Measurements from ENCODE around the gene FYB1. TPM values are rescaled to one million over a fixed set of nuclear protein-coding genes. Genes with fewer than 3 reads are reported as not detected.
A peak's percentile ranks its signal among the peaks of the same experiment; 100 is the strongest.

Gene FYB1
- total RNA-seq, 1 donor from 2014 or later, result not detected

DNA sequence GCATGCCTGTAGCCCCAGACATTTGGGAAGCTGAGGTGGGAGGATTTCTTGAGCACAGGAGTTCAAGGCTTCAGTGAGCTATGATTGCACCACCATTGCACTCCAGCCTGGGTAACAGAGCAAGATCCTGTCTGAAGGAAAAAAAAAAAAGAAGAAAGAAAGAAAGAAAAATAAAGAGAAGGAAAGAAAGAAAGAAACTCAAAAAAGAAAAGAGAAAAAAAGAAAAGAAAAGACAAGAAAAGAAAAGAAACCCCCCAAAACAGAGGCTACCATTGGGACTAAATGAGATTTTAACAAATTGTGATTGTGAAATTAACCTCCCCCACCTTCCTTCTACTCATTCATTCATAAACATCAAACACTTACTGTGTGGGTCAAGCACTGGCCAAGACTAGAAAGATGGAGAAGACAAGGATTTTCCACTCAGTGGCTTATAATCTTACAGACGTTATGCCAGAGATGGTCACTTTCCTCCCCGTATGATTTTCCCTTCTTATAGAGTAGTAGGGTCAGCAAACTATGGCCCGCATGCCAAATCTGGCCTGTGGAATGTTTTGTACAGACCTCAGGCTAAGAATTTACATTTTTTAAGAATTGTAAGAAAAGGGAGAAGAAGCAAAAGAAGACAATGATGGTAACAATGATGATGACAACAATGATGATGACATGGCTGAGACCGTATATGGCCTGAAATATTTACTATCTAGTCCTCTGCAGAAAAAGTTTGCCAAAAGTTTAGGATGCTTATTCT, 1.1 kb upstream of the FYB1 start:
- no peaks in the 10 kb centered on the region for H3K9me3 Mint-ChIP-seq (ENCODE audit: low read depth)
- H3K4me1 Mint-ChIP-seq (ENCODE audit: low read depth), result peaks cover 22% of the 10 kb centered on the region
- H3K27ac Mint-ChIP-seq, result no peak overlapping the region
- TF ChIP-seq, protein P1, sequence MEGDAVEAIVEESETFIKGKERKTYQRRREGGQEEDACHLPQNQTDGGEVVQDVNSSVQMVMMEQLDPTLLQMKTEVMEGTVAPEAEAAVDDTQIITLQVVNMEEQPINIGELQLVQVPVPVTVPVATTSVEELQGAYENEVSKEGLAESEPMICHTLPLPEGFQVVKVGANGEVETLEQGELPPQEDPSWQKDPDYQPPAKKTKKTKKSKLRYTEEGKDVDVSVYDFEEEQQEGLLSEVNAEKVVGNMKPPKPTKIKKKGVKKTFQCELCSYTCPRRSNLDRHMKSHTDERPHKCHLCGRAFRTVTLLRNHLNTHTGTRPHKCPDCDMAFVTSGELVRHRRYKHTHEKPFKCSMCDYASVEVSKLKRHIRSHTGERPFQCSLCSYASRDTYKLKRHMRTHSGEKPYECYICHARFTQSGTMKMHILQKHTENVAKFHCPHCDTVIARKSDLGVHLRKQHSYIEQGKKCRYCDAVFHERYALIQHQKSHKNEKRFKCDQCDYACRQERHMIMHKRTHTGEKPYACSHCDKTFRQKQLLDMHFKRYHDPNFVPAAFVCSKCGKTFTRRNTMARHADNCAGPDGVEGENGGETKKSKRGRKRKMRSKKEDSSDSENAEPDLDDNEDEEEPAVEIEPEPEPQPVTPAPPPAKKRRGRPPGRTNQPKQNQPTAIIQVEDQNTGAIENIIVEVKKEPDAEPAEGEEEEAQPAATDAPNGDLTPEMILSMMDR (IDR thresholded peaks at IDR 0.05; ENCODE audit: unreplicated experiment), result no peak
- no peak overlapping the region for H3K4me3 Mint-ChIP-seq (ENCODE audit: low read depth)
- no peaks in the 10 kb centered on the region for H3K27me3 Mint-ChIP-seq
- DNase-seq (ENCODE audit: low spot score, unreplicated experiment), result no peak
- H3K36me3 Mint-ChIP-seq (ENCODE audit: insufficient read depth), result no peaks in the 10 kb centered on the region

DNA sequence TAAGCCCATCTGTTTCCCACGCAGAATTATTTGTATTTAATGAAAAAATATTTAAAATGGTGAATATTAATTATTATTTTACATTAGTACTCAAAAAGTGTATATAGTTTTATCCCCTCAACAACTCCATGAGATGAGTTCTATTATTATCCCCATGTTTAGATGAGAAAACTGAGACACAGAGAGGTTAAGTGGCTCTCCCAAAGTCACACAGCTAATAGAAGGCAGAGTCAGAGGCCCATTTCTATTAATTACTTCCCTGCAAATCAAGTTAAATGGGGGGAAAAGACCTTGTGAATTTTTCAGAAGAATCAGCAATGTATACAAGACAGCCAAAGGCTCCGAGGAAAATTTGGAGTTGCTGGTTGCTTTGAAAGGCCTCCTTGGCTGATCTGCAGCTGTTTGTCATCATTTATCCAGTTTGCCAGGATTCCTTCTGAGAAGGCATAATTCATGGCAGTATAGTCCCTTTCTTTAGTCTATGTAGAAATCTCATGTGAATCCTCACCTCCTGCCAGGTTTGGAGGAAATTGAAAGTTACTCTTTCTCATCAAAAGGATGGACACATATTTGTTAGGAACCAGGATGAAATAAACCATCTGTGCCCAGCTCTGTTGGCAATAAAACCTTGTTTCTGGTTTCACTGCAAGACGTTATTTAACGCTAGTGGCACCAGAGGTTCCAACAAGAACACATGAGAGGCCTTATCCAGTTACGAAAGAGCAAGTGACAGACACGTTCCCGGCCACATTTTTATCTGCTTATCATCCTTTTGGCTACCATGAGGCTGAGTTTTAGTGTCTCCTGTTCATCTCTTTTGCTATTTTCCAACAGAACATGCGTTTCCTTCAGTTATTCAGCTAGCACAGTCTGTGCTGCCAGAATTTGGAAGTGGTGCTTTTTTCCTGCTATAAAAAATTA, 621 bp downstream of the FYB1 start:
- no peak overlapping the region for H3K27ac Mint-ChIP-seq
- TF ChIP-seq, protein P1 (IDR thresholded peaks at IDR 0.05; ENCODE audit: unreplicated experiment), result no peak
- no peaks in the 10 kb centered on the region for H3K27me3 Mint-ChIP-seq
- no peak overlapping the region for H3K4me3 Mint-ChIP-seq (ENCODE audit: low read depth)
- H3K4me1 Mint-ChIP-seq (ENCODE audit: low read depth), result peaks cover 15% of the 10 kb centered on the region
- no peaks in the 10 kb centered on the region for H3K36me3 Mint-ChIP-seq (ENCODE audit: insufficient read depth)
- DNase-seq (ENCODE audit: low spot score, unreplicated experiment), result no peak
- H3K9me3 Mint-ChIP-seq (ENCODE audit: low read depth), result no peaks in the 10 kb centered on the region

DNA sequence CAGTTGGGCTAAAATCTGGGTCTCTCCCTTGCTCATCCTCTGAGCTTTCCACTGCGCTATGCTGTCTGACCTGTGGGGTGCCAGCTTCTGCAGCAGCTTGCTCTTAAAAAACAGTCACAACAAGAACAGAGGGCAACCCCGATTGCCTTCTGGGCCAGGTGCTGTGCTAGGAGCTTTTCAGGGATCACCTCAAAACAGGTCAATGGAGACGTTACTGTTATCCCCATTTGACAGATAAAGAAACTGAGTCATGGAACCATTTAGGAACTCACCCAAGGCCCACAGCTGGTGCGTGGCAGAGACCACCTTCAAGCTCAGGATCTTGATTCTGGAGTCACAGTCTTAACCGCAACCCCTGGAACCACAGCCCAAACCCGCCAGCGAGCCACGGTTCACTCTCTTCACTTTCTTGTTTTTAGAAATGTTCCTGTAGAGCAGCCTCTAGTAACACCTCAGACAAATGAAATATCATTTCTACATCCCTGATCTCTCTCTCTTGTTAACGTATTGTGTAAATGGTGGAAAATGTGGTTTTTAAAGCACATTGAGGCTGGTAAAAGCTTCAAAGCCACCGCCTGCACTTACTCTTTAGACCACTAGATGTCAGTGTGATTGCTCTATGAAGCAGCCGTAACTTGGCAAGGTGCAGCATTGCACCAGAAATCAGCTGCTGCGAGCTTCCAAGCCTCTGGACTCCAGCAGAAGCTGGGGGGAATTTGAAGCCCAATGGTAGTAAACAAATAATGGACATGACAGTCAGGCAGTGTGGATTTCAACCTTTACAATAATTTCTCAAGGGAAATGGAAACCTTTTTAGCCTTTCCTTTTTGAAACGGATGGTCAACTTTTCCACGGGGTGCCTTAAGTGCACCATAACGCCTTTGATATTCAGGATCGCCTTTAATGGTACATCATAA, 1.7 kb downstream of the FYB1 start:
- Mint-ChIP-seq H3K27ac (no peak overlapping the region), H3K9me3 (ENCODE audit: low read depth) (no peaks in the 10 kb centered on the region), H3K27me3 (no peaks in the 10 kb centered on the region), H3K36me3 (ENCODE audit: insufficient read depth) (no peaks in the 10 kb centered on the region), H3K4me1 (ENCODE audit: low read depth) (peaks cover 12% of the 10 kb centered on the region), H3K4me3 (ENCODE audit: low read depth) (no peak overlapping the region)
- TF ChIP-seq, protein P1 (IDR thresholded peaks at IDR 0.05; ENCODE audit: unreplicated experiment), result peak; percentile 94
- peak; percentile 39 for DNase-seq (ENCODE audit: low spot score, unreplicated experiment)

DNA sequence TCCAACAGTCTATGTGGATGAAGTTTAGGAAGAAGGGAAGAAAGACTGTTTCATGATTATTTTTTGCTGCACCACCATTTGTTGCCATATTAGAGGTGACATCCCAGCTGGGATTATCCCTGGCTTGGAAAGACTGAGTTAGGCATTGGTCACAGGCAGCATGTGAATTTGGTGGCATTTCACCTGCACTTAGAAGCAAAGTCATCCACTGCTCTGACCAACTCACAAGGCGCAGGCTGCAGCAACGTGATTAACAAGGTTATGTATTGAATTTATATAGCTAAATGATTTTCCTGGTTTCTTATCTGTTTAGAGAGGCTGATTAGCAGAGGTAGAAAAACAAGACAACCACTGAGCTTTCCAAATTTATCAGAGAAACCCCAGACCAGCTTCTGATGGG, 2.7 kb downstream of the FYB1 start:
- Mint-ChIP-seq H3K9me3 (ENCODE audit: low read depth) (no peaks in the 10 kb centered on the region), H3K27me3 (no peaks in the 10 kb centered on the region), H3K27ac (no peak overlapping the region), H3K36me3 (ENCODE audit: insufficient read depth) (no peaks in the 10 kb centered on the region), H3K4me1 (ENCODE audit: low read depth) (peaks cover 10% of the 10 kb centered on the region), H3K4me3 (ENCODE audit: low read depth) (no peak overlapping the region)
- TF ChIP-seq, protein P1 (IDR thresholded peaks at IDR 0.05; ENCODE audit: unreplicated experiment), result no peak
- no peak for DNase-seq (ENCODE audit: low spot score, unreplicated experiment)
